NCI-H226 (cell line): Measurements from ENCODE around the gene PRDM16.

Source experiments
- DNase-seq: peaks from one replicate; pipeline ENCODE4 v3.0.0-alpha.2; 2015

The PRDM16 gene

GRCh38 chr1:3033040-3033789 is 35.8 kb upstream of the PRDM16 start:
- no peak for DNase-seq

DNA sequence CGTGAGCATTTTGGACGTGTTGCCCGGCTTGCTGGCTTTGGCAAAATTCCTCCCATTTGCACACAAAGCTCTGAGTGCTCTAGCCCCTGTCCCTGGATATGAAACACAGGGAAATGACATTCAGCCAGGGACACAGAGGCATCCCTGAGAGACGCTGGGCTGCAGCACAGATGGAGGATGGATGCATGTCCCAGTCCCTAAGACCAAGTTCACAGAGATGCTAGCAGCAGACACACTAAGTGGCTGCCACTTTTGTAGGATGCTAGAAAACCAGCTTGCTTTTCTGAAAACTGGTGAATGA is 35.3 kb upstream of the PRDM16 start:
- no peak for DNase-seq

- no peak for DNase-seq
Observed at GRCh38 chr1:3034162-3034561, 34.8 kb upstream of the PRDM16 start.

DNA sequence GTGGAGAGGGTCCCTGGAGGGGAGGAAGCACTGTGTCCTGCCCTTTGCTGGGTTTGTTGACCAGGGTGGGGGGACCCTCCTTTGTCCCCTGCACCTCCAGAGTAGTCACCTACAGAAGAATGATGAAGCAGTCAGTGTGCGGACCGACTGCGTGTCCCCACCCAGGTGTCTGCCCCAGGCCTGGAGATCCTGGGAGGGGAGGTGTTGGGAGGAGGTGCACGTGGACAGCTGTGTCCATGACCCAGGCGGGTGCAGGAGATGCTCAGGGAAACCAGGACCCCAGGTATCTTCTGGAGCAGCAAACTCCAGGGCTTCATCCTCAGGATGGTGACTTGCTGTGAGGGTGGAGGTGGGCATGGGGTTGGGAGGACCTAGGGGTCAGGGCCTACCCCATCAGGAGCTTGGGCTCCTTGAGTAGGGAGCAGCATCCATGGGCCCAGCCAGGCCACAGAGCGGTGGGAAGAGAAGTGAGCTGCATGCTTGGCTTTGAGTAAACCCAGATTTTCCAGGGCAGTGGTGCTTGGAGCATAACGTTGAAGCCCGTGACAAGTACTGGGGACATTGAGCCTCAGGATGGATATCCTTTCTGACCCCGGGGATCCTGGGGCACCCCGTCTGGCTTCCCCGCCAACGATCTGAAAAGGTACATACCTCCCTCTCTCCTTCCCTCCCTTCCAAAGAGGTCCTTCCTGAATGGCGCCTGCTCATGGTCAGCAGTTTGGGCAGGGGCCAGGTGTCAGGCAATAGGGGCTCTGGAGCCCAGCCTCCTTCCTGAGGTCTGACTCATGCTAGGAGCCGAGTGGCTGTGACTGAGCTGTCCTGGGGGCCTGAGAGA is 34.1 kb upstream of the PRDM16 start:
- no peak for DNase-seq

DNA sequence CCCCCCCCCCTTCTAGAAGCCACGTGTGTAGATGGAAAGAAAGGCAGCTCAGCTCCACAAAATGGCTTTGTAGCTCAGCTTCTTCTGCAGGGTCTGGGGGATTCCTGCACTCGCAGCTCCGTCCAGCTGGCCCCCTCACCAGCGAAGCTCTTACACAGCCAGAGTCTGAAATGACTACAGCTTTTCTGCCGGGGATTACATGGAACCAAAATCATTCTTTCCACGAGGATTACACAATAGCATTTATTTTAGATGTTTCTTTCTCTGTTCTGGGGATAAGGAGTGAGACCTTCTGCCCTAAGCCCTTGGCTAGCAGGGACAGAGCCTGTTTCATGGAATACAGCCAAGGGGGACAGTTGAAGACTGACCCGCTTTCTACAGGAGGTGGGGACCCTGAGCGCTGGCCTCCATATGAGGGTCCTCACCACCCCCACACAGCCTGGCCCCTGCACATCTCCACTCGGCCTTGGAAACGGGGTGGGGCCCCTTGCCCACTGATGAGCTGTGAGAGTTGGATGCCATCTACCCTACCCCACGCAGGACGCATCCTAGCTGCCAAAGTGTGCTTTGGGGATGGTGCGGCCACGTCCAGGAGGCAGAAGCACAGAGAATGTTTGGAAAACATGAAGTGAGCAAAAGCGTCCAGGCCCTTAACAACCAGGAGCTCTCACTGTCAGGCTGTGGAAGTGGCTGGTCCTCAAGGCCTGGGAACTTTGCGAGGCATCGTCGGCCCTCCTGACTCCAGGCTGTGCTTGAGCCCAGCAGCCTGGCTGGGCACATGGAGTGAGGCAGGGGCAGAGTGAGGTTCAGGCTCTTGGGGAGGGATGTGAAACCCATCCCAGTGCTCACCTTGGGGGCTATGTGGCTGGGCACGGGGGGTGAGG is 33.2 kb upstream of the PRDM16 start:
- DNase-seq: no peak

DNA sequence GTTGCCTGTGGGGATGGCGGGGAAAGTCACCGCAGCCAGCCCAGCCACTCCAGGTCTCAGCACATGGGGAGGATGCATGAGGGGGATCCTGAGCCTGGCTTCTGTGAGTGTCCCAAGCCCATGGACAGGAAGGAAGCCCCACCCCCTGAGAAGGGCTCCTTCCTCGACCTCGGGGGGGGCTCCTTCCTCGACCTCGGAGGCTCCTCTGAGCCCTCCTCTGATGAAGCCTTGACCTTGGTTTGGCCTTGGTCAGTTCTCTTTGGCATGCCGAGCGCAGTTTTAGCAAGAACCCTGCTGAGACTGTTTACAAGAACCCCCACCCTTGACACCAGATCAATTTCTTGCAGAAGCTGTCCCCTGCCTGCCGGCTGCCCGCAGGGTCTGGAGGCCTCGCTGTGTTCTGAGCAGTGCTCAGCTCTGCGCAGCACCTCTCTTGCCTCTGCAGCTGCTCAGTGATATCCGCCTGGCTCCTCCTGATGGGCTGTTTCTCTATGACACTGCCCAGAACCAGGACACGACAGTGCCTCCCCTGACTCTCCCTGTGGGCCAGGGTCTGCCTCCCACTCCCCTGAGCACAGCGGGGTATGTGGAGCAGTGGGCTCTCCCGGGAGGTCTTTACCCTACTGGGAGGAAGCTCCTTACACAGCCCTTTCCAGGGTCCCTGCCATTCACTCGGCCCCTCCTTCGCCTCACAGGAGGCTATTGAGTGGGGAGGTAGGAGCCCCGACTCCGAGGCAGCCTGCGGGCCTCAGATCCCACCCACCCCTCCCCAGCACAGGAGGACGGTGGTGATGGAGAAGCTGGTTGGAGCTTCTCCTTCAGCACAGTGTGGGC is 32.3 kb upstream of the PRDM16 start:
- no peak for DNase-seq

DNA sequence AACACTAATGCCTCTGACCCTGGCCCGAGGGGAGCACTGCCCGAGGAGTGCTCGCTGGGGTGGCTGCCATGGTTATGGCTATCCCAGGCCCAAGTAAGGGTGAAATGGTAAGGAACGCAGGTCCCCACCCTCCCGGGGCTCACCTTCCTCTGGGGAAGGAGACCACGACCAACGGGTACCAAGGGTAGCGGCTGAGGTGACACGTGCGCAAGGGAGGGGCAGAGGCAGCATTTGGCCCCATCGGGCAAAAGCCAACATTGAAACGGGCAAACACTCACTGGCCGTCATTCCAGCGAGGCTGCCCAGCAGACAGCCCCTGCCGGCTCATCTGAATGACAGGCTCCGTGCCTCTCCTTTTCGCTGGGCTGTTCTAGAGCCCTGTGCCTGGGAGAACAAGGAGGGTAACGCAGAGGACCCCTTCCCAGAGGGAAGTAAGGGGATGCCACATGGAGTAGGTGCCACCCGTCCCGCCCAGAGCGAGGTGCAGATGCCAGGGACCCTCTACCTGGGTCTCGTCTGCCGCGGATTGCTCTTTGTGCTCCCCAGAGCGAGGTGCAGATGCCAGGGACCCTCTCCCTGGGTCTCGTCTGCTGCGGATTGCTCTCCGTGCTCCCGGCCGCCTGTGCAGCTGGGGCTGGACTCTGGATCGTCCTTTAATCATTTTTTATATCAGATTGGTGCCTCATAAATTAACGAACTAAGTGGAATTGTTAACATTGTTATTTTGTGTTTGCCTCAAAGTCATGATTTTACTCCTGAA is 31.5 kb upstream of the PRDM16 start:
- DNase-seq: no peak

DNA sequence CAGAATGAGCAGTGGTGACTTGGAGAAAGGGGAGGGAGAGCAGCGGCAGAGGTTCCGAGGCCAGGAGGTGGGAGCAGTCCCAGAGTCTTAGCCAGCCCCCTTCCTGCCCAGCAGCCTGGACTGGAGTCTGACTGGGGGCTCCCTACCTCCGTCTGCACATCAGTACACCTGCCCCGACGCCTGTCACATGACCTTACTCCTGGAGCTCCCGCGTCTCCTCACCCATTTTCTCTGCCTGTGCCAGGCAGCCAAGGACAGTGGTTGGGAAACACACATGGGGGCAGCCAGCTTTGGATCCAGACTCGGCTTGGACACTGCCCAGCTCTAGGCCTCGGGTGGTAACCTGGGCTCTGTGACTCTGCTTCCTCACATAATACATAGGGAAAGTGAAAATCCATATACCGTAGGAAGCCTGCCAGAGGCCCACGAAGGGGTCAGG is 30.9 kb upstream of the PRDM16 start:
- no peak for DNase-seq

DNA sequence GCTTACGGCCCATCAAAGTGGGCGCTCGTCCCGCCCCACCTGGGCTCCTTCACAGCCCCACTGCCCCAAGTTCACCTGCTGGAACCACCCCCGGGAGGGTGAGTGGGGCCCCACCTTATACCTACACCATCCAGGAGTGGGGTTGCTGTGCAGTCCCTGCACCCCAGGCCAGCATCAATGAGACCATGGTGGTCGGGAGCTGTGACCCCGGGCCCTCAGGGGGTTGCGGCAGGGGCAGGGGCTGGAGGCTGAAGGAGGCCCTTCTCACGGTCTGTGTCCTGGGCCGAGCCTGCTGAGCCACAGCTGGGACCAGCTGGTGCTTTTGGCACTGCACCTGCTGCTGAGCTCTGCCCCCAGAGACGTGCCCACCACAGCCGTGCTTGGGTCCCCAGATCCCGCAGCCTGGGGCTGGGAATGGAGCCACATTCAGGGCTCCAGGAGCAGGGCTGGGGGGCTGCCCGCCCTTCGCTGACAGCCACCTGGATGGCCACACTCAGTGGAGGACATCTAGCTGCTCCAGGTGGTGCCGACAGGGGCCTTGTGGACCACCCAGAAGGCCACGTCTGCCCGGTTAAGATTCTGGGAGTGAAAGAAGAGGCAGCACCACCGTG is 30.3 kb upstream of the PRDM16 start:
- DNase-seq: no peak

GRCh38 chr1:3040004-3040403 is 29.0 kb upstream of the PRDM16 start:
- DNase-seq: no peak

- no peak for DNase-seq
Observed at GRCh38 chr1:3042481-3042880, 26.5 kb upstream of the PRDM16 start.

- DNase-seq: no peak
Observed at GRCh38 chr1:3049164-3049563, 19.8 kb upstream of the PRDM16 start.

DNA sequence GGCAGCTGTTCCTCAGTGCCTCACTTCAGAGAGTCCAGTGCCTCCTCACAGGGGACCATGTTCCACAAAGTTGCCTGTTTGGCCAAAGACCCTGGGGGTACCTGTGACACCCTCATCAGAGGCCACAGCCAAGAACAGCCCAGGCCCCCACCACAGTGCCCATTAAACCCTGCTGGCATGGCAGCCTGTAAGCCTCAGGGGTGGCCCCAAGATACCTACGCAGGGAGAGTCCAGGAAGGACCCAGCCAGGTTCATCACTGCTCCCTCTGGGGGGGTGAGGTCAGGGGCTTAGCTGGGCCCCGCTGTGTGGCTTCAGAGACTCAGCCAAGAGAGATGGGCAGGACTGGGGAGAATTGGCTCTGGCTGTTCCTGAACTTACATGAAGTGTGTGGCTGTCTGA is 19.1 kb upstream of the PRDM16 start:
- no peak for DNase-seq

GRCh38 chr1:3050603-3051002 is 18.4 kb upstream of the PRDM16 start:
- no peak for DNase-seq

DNA sequence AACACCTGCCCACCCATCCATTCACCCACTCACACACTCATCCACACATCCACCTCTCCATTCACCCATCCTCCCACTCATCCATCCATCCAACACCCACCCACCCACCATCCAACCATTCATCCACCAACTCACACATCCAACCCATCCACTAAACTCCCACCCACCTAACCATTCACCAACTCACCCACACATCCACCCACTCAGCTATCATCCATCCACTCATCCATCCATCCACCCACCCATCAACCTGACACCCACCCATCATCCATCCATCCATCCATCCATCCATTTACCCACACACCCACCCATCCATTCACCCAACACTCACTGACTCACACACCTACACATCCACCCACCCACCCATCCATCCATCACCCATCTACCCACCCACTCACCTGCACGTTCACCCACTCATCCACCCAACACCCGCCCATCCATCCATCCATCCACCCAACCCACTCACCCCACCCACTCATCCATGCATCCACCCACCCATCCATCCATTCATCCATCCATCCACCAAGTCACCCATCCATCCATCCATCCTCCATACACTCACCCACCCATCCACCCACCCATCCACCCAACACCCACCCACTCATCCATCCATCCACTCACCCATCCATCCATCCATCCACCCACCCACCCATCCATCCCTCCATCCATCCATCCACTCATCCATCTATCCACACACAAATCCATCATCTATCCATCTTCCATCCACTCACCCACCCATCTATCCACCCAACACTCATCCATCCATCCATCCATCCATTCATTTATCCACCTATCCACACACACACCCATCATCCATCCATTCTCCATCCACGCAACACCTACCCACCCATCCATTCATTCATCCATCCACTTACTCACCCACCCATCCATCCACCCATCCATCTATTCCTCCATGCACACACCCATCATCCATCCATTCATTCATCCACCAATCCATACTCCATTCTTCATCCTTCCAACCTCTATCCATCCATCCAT is 17.4 kb upstream of the PRDM16 start:
- no peak for DNase-seq

GRCh38 chr1:3052501-3052900 is 16.5 kb upstream of the PRDM16 start:
- no peak for DNase-seq

DNA sequence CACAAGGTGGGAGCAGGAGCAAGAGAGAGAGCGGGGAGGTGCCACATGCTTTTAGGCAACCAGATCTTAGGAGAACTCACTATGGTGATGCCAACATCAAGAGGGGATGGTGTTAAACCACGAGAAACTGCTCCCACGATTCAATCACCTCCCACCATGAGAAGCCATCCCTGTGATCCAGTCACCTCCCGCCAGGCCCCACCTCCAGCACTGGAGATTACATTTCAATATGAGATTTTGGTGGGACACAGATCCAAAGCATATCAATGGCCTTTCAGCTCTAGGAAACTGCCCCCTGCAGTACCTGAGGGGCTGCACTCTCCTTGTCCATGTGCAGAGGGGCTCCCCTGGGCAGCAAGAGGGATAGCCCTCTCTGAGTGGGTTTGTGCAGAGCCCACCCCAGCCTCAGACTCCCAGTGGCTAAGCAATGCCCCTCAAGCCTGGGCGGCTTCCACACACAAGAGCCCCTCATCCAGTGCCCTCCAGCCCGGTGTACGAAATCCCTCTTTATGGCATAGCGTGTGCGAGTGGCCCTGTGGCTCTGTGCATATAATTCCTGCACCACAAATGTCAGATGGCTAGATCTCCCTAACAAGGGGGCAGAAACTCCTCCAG is 15.5 kb upstream of the PRDM16 start:
- no peak for DNase-seq

DNA sequence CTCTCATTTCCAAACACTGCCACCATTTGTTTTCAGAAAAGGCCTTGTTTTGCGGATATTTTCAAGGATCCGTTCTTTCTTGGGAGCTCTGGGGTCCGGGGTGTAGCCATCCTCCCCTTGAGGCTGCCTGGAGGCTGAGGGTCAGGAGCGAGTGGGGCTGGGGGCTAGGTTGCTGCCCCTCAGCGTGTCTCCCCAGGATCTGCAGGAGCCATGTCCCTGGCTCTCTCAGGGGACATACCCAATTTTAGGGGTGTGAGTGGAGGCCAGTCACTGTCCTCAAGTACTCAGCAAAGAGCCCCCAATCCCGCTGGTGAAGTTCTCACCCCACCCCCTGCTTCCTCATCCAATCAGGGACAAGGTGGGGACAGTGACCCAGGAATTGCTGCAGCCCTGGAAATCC is 15.0 kb upstream of the PRDM16 start:
- DNase-seq: no peak

DNA sequence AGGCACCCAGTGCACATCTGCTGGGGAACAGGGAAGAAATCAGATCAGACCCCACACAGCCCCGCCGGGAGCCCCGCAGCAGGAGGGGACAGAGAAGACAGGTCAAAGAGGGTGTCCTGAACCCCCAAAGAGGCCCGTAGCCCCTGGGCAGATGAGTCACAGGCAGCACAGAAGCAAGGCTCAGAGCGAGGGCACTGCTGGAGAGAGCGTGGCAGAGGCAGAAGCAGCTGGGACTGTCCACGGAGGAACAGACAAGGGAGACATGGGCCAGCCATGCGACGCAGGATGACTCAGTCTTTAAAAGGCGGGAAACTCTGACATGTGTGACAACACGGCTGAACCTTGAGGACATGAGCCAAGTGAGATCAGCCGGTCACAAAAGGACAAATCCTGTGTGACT is 14.5 kb upstream of the PRDM16 start:
- DNase-seq: no peak

GRCh38 chr1:3055051-3055450 is 14.0 kb upstream of the PRDM16 start:
- DNase-seq: no peak
